ENCODE measurements around the gene ANKRD39. TPM values are rescaled to one million over a fixed set of nuclear protein-coding genes. Genes with fewer than 3 reads are reported as not detected.
"Not testable (repeated sequence)": the region's sequence is repeated elsewhere in the genome, so short reads cannot be mapped to it uniquely, and the experiment has no call there.

ANKRD39 gene
- total RNA-seq (2014; rRNA removed; shearing (Covaris generic)), result 11.0 and 17.7 TPM in 2 replicates

GRCh38 chr2:96857667-96858372 lies at the start of gene ANKRD39:
ANKRD39 (minus strand) TSS chr2:96858016; CDS start chr2:96857987, 29 bp downstream.
- DNase-seq (ENCODE audit: low spot score), result peak; percentile 96

- no peak for DNase-seq (ENCODE audit: low spot score)
These were observed 48.9 kb upstream of the ANKRD39 start for GRCh38 chr2:96906729-96907114.

- DNase-seq (ENCODE audit: low spot score), result no peak
These were observed 46.0 kb upstream of the ANKRD39 start for GRCh38 chr2:96903815-96904214.

- no peak for DNase-seq (ENCODE audit: low spot score)
These were observed 45.5 kb upstream of the ANKRD39 start for GRCh38 chr2:96903318-96903717.

- no peak for DNase-seq (ENCODE audit: low spot score)
These were observed 42.4 kb upstream of the ANKRD39 start for GRCh38 chr2:96900237-96900636.

- no peak for DNase-seq (ENCODE audit: low spot score)
These were observed 41.6 kb upstream of the ANKRD39 start for GRCh38 chr2:96899413-96899741.

GRCh38 chr2:96898641-96899412 lies 41.0 kb upstream of the ANKRD39 start:
- DNase-seq (ENCODE audit: low spot score), result no peak

- no peak for DNase-seq (ENCODE audit: low spot score)
These were observed 40.3 kb upstream of the ANKRD39 start for GRCh38 chr2:96898135-96898505.

- DNase-seq (ENCODE audit: low spot score), result no peak
These were observed 39.8 kb upstream of the ANKRD39 start for GRCh38 chr2:96897491-96898134.

- DNase-seq (ENCODE audit: low spot score), result no peak
These were observed 38.2 kb upstream of the ANKRD39 start for GRCh38 chr2:96895746-96896651.

GRCh38 chr2:96895032-96895745 lies 37.4 kb upstream of the ANKRD39 start:
- no peak for DNase-seq (ENCODE audit: low spot score)

- no peak for DNase-seq (ENCODE audit: low spot score)
These were observed 36.3 kb upstream of the ANKRD39 start for GRCh38 chr2:96894151-96894531.

- DNase-seq (ENCODE audit: low spot score), result no peak
These were observed 35.7 kb upstream of the ANKRD39 start for GRCh38 chr2:96893289-96894150.

GRCh38 chr2:96891591-96892333 lies 33.9 kb upstream of the ANKRD39 start:
- DNase-seq (ENCODE audit: low spot score), result peak; percentile 42

GRCh38 chr2:96890726-96891385 lies 33.0 kb upstream of the ANKRD39 start:
- DNase-seq (ENCODE audit: low spot score), result no peak

GRCh38 chr2:96890252-96890651 lies 32.4 kb upstream of the ANKRD39 start:
- DNase-seq (ENCODE audit: low spot score), result no peak

GRCh38 chr2:96889502-96889901 lies 31.7 kb upstream of the ANKRD39 start:
- DNase-seq (ENCODE audit: low spot score), result not testable (repeated sequence)

GRCh38 chr2:96888072-96889011 lies 30.5 kb upstream of the ANKRD39 start:
- no peak for DNase-seq (ENCODE audit: low spot score)
